Ishikawa (cell line): ENCODE measurements around the gene OXCT1.

Source experiments
- CEBPB ChIP-seq: IDR thresholded peaks from 2 replicates; pipeline ENCODE4 v1.6.1; 2012
- CREB1 ChIP-seq: IDR thresholded peaks from 2 replicates; pipeline ENCODE4 v1.6.1; 2012; ENCODE audit warnings: low read depth
- EGR1 ChIP-seq: IDR thresholded peaks from 2 replicates; pipeline ENCODE4 v1.6.1; 2012
- EP300 ChIP-seq: IDR thresholded peaks from 2 replicates; pipeline ENCODE4 v1.6.1; 2012; ENCODE audit warnings: borderline replicate concordance
- FOXM1 ChIP-seq: IDR thresholded peaks from 2 replicates; pipeline ENCODE4 v1.6.1; 2012; ENCODE audit warnings: low read depth, borderline replicate concordance
- MAX ChIP-seq: IDR thresholded peaks from 2 replicates; pipeline ENCODE4 v1.6.1; 2012
- NFIC ChIP-seq: IDR thresholded peaks from 2 replicates; pipeline ENCODE4 v1.6.1; 2012
- RAD21 ChIP-seq: IDR thresholded peaks from 2 replicates; pipeline ENCODE4 v1.6.1; 2012; ENCODE audit warnings: low read depth
- REST ChIP-seq: IDR thresholded peaks from 2 replicates; pipeline ENCODE4 v1.6.1; 2012; ENCODE audit warnings: low read depth, mild to moderate bottlenecking
- TAF1 ChIP-seq: IDR thresholded peaks from 2 replicates; pipeline ENCODE4 v1.6.1; 2012; ENCODE audit warnings: low read depth, mild to moderate bottlenecking
- TCF12 ChIP-seq: IDR thresholded peaks from 2 replicates; pipeline ENCODE4 v1.6.1; 2012; ENCODE audit warnings: low read depth
- TEAD4 ChIP-seq: IDR thresholded peaks from 2 replicates; pipeline ENCODE4 v1.6.1; 2012
- USF1 ChIP-seq: IDR thresholded peaks from 2 replicates; pipeline ENCODE4 v1.6.1; 2012
- YY1 ChIP-seq: IDR thresholded peaks from 2 replicates; pipeline ENCODE4 v1.6.1; 2012; ENCODE audit warnings: low read depth
- ZBTB7A ChIP-seq: IDR thresholded peaks from 2 replicates; pipeline ENCODE4 v1.6.1; 2012; ENCODE audit warnings: low read depth

The OXCT1 gene

GRCh38 chr5:41751867-41752266 lies 118.4 kb downstream of the OXCT1 start:
- TF ChIP-seq ZBTB7A (no peak), CREB1 (no peak), TCF12 (no peak), TEAD4 (no peak), RAD21 (no peak), YY1 (no peak), CEBPB (no peak), REST (no peak), MAX (no peak), FOXM1 (no peak), USF1 (no peak), TAF1 (no peak), EP300 (no peak), NFIC (no peak), EGR1 (no peak)

DNA sequence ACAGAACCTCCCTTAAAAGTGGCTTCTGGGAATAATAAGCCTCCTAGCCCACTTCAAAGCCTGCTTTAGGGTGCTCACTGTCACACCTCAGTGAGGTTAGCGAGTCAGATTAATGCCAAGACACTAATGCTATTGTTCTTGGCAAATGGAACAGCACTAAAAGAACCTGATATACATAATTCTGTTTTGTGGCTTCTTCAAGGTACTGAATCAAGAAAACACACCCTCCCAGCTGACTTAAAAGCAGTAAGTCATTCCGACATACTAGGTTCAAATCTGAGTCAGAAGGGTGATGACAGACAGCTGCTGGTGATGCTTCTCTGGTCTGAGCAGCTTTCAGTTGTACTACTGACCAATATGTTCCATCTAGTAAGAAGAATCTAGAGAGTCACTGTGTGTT lies 121.6 kb downstream of the OXCT1 start:
- TF ChIP-seq MAX (no peak), TAF1 (no peak), FOXM1 (no peak), ZBTB7A (no peak), CEBPB (no peak), TCF12 (peak; percentile 69; the same call in 1 of the 2 replicates), CREB1 (no peak), TEAD4 (peak; percentile 59), NFIC (peak; percentile 67), YY1 (no peak), REST (no peak), EP300 (peak; percentile 40; the same call in 1 of the 2 replicates), EGR1 (no peak), USF1 (no peak), RAD21 (no peak)

GRCh38 chr5:41747708-41748107 lies 122.5 kb downstream of the OXCT1 start:
- TF ChIP-seq EP300 (no peak), EGR1 (no peak), CEBPB (no peak), NFIC (no peak), USF1 (no peak), TAF1 (no peak), YY1 (no peak), CREB1 (no peak), FOXM1 (no peak), TCF12 (no peak), REST (no peak)

GRCh38 chr5:41747301-41747700 lies 122.9 kb downstream of the OXCT1 start:
- TF ChIP-seq USF1, result no peak
- peak; percentile 95 for TF ChIP-seq NFIC
